GM23248 (cell line): ENCODE data around the gene ZBTB44. TPM values are rescaled to one million over a fixed set of nuclear protein-coding genes. Genes with fewer than 3 reads are reported as not detected.

Experiments
- DNase-seq: peaks from one replicate; pipeline ENCODE4 v3.0.0-alpha.2; 2015
- H2AFZ ChIP-seq: fragments of 200-600 bp; sonication (generic); 2 replicates; pipeline ENCODE4 v1.6.1; 2016; ENCODE audit warnings: antibody characterized with exemption
- H3F3A ChIP-seq: fragments of 200-600 bp; sonication (generic); 2 replicates; pipeline ENCODE4 v1.6.1; 2016; ENCODE audit warnings: mild to moderate bottlenecking, antibody characterized with exemption, mixed run types; ENCODE audit not compliant: insufficient read depth
- H3K27ac ChIP-seq: fragments of 200-600 bp; sonication (generic); 2 replicates; pipeline ENCODE4 v1.5.1; 2016; ENCODE audit warnings: mild to moderate bottlenecking
- H3K27me3 ChIP-seq: fragments of 200-600 bp; sonication (generic); replicated peaks from 2 replicates; pipeline ENCODE4 v1.6.1; 2016; ENCODE audit warnings: mild to moderate bottlenecking; ENCODE audit not compliant: insufficient read depth
- H3K36me3 ChIP-seq: fragments of 200-600 bp; sonication (generic); 2 replicates; pipeline ENCODE4 v1.6.1; 2016; ENCODE audit warnings: low read depth, mild to moderate bottlenecking
- H3K4me1 ChIP-seq: fragments of 200-600 bp; sonication (generic); 2 replicates; pipeline ENCODE4 v1.6.1; 2016; ENCODE audit warnings: mild to moderate bottlenecking; ENCODE audit not compliant: insufficient read depth
- H3K4me2 ChIP-seq: fragments of 200-600 bp; sonication (generic); one replicate; pipeline ENCODE4 v1.6.1; 2016; ENCODE audit warnings: mild to moderate bottlenecking; ENCODE audit not compliant: unreplicated experiment
- H3K4me3 ChIP-seq: fragments of 200-600 bp; sonication (generic); 2 replicates; pipeline ENCODE4 v1.5.1; 2016; ENCODE audit warnings: mild to moderate bottlenecking
- H3K79me2 ChIP-seq: fragments of 200-600 bp; sonication (generic); 2 replicates; pipeline ENCODE4 v1.6.1; 2016; ENCODE audit warnings: mild to moderate bottlenecking; ENCODE audit not compliant: insufficient read depth
- H3K9ac ChIP-seq: fragments of 200-600 bp; sonication (generic); 2 replicates; pipeline ENCODE4 v1.6.1; 2016; ENCODE audit warnings: mild to moderate bottlenecking
- H3K9me2 ChIP-seq: fragments of 200-600 bp; sonication (generic); 2 replicates; pipeline ENCODE4 v1.6.1; 2016; ENCODE audit warnings: mixed run types, mild to moderate bottlenecking, moderate library complexity; ENCODE audit not compliant: insufficient read depth
- H3K9me3 ChIP-seq: fragments of 200-600 bp; sonication (generic); one replicate; pipeline ENCODE4 v1.6.1; 2017; ENCODE audit warnings: low read depth
- H4K20me1 ChIP-seq: fragments of 200-600 bp; sonication (generic); 2 replicates; pipeline ENCODE4 v1.6.0; 2016; ENCODE audit not compliant: insufficient read depth
- EZH2 ChIP-seq: fragments of 200-600 bp; sonication (generic); IDR thresholded peaks from 2 replicates; pipeline ENCODE4 v1.6.1; 2018; ENCODE audit warnings: antibody characterized with exemption, mild to moderate bottlenecking; ENCODE audit not compliant: insufficient read depth, poor library complexity, severe bottlenecking
- EZH2phosphoT487 ChIP-seq: fragments of 200-600 bp; sonication (generic); IDR thresholded peaks from 2 replicates; pipeline ENCODE4 v1.6.1; 2018; ENCODE audit warnings: antibody characterized with exemption, moderate library complexity, mild to moderate bottlenecking, low read depth; ENCODE audit not compliant: insufficient read depth
- WGBS, 2 experiments: methylation state at CpG; one replicate each; pipeline ENCODE4 v1.1.6; 2015 to 2017; ENCODE audit warnings: low lambda C conversion rate in 2 of 2, low coverage in 1 of 2; ENCODE audit errors: missing lambda C conversion rate in 2 of 2; 5-methylcytosine and 5-hydroxymethylcytosine counted together
- in situ Hi-C: fragments of 300-500 bp; cut with MboI; formaldehyde crosslinking; loops from 2 replicates; pipeline ENCODE4 v1.15.0; 2020
- polyA plus RNA-seq: library from polyadenylated mRNA; unstranded; fragments of >200 nt; fragmentation: Nextera tagmentation; extraction: Ambion mirVana; gene quantifications from 2 replicates; pipeline ENCODE4 v1.2.1, GENCODE V29; 2016
- total RNA-seq: library from RNA; depleted of rRNA; stranded (reverse); fragments of >200 nt; shearing (Covaris generic); gene quantifications from 2 replicates; pipeline ENCODE4 v1.2.3, GENCODE V29; 2014

Gene ZBTB44
- total and polyA plus RNA-seq, 2 experiments from 2014 or later = 4.1 to 17.4 TPM

- Histone ChIP-seq H3K36me3 (no peaks in the 10 kb centered on the region), H3K9me3 (no peaks in the 10 kb centered on the region), H2AFZ (no peak overlapping the region), H3K9me2 (no peaks in the 10 kb centered on the region), H3K79me2 (no peaks in the 10 kb centered on the region), H3K9ac (no peak overlapping the region), H4K20me1 (no peaks in the 10 kb centered on the region), H3F3A (no peaks in the 10 kb centered on the region), H3K4me2 (no peak overlapping the region), H3K4me1 (no peaks in the 10 kb centered on the region), H3K27me3 (no peaks in the 10 kb centered on the region), H3K27ac (no peak overlapping the region), H3K4me3 (no peak overlapping the region)
- 98 to 100% methylated on average over 4 of the region's 4 CpGs for WGBS, 2 experiments
- in situ Hi-C loops = no loop called here
- TF ChIP-seq EZH2phosphoT487 (no peak), EZH2 (no peak)
- no peak for DNase-seq
Measured at GRCh38 chr11:130227373-130227772, 87.3 kb downstream of the ZBTB44 start.

GRCh38 chr11:130223291-130223971 is 91.3 kb downstream of the ZBTB44 start:
- Histone ChIP-seq H3K4me2 (no peak overlapping the region), H3K9me3 (no peaks in the 10 kb centered on the region), H4K20me1 (no peaks in the 10 kb centered on the region), H3F3A (no peaks in the 10 kb centered on the region), H3K9me2 (no peaks in the 10 kb centered on the region), H3K79me2 (no peaks in the 10 kb centered on the region), H3K9ac (no peak overlapping the region), H3K36me3 (no peaks in the 10 kb centered on the region), H3K27ac (no peak overlapping the region), H2AFZ (no peak overlapping the region), H3K4me1 (no peaks in the 10 kb centered on the region), H3K4me3 (no peak overlapping the region), H3K27me3 (no peaks in the 10 kb centered on the region)
- TF ChIP-seq EZH2phosphoT487 = no peak
- TF ChIP-seq EZH2 = no peak
- no peak for DNase-seq
- WGBS, 2 experiments = 73 to 74% methylated on average over 10 to 12 of the region's 12 CpGs
- in situ Hi-C loops = no loop called here

GRCh38 chr11:130220311-130221035 is 94.2 kb downstream of the ZBTB44 start:
- H3K9me3 ChIP-seq = no peaks in the 10 kb centered on the region
- no peaks in the 10 kb centered on the region for H3F3A ChIP-seq
- 62 to 68% methylated on average over 17 to 19 of the region's 19 CpGs for WGBS, 2 experiments
- H3K9ac ChIP-seq = no peak overlapping the region
- H3K4me2 ChIP-seq = no peak overlapping the region
- no peaks in the 10 kb centered on the region for H3K36me3 ChIP-seq
- TF ChIP-seq EZH2phosphoT487 (no peak), EZH2 (no peak)
- H3K79me2 ChIP-seq = no peaks in the 10 kb centered on the region
- H4K20me1 ChIP-seq = no peaks in the 10 kb centered on the region
- no peak overlapping the region for H3K4me3 ChIP-seq
- no peaks in the 10 kb centered on the region for H3K4me1 ChIP-seq
- in situ Hi-C loops = no loop called here
- no peaks in the 10 kb centered on the region; the same call in 1 of the 2 replicates for H3K27me3 ChIP-seq
- no peak overlapping the region for H2AFZ ChIP-seq
- no peak overlapping the region for H3K27ac ChIP-seq
- no peaks in the 10 kb centered on the region for H3K9me2 ChIP-seq
- no peak for DNase-seq

- Histone ChIP-seq H3K4me3 (no peak overlapping the region), H3K4me1 (no peaks in the 10 kb centered on the region), H3K9me2 (no peaks in the 10 kb centered on the region), H2AFZ (no peak overlapping the region), H3K27ac (no peak overlapping the region), H3K36me3 (no peaks in the 10 kb centered on the region), H3K79me2 (no peaks in the 10 kb centered on the region), H3F3A (no peaks in the 10 kb centered on the region), H3K4me2 (no peak overlapping the region), H4K20me1 (no peaks in the 10 kb centered on the region), H3K9me3 (no peaks in the 10 kb centered on the region), H3K27me3 (peaks cover 5% of the 10 kb centered on the region; the same call in 1 of the 2 replicates), H3K9ac (no peak overlapping the region)
- TF ChIP-seq EZH2phosphoT487 (no peak), EZH2 (no peak)
- in situ Hi-C loops = loop anchor here (10.0 kb wide), 2 partner anchors 166 to 206 kb away; partner anchors contain the start of gene ADAMTS8
- WGBS, 2 experiments = 86 to 88% methylated on average over 8 of the region's 8 CpGs
- DNase-seq = no peak
Measured at GRCh38 chr11:130219148-130219547, 95.6 kb downstream of the ZBTB44 start.
